IPS-18a (cell line): Measurements from ENCODE around the gene SLC4A11.

Experiments
- H3K27ac ChIP-seq: one replicate; pipeline ENCODE4 v1.5.1; 2013; ENCODE audit warnings: low read length
- H3K27me3 ChIP-seq: one replicate; pipeline ENCODE4 v1.6.1; 2013; ENCODE audit warnings: mild to moderate bottlenecking, low read length; ENCODE audit not compliant: control insufficient read depth, insufficient read depth
- H3K36me3 ChIP-seq: one replicate; pipeline ENCODE4 v1.6.1; 2013; ENCODE audit warnings: low read depth, low read length; ENCODE audit not compliant: control insufficient read depth
- H3K4me1 ChIP-seq: one replicate; pipeline ENCODE4 v1.6.1; 2013; ENCODE audit warnings: low read depth, low read length; ENCODE audit not compliant: control insufficient read depth
- H3K4me3 ChIP-seq: one replicate; pipeline ENCODE4 v1.5.1; 2013; ENCODE audit warnings: low read length
- H3K9ac ChIP-seq: one replicate; pipeline ENCODE4 v1.6.1; 2013; ENCODE audit warnings: mild to moderate bottlenecking, low read length, moderate library complexity
- H3K9me3 ChIP-seq: one replicate; pipeline ENCODE4 v1.6.1; 2013; ENCODE audit warnings: low read depth, low read length; ENCODE audit not compliant: control insufficient read depth

The SLC4A11 gene

GRCh38 chr20:3233131-3233990 is 5.6 kb downstream of the SLC4A11 start:
- Histone ChIP-seq H3K27me3 (peaks cover 24% of the 10 kb centered on the region), H3K9ac (no peak overlapping the region), H3K4me1 (no peaks in the 10 kb centered on the region), H3K36me3 (no peaks in the 10 kb centered on the region), H3K9me3 (no peaks in the 10 kb centered on the region), H3K4me3 (no peak overlapping the region), H3K27ac (no peak overlapping the region)

GRCh38 chr20:3231889-3232588 is 7.0 kb downstream of the SLC4A11 start:
- no peak overlapping the region for H3K4me3 ChIP-seq
- no peak overlapping the region for H3K27ac ChIP-seq
- no peak overlapping the region for H3K9ac ChIP-seq
- no peaks in the 10 kb centered on the region for H3K4me1 ChIP-seq
- H3K36me3 ChIP-seq = no peaks in the 10 kb centered on the region
- H3K9me3 ChIP-seq = no peaks in the 10 kb centered on the region
- H3K27me3 ChIP-seq = peaks cover 11% of the 10 kb centered on the region

GRCh38 chr20:3231116-3231515 is 7.9 kb downstream of the SLC4A11 start:
- H3K9me3 ChIP-seq = no peaks in the 10 kb centered on the region
- H3K36me3 ChIP-seq = peaks cover under 1% of the 10 kb centered on the region
- H3K9ac ChIP-seq = no peak overlapping the region
- no peak overlapping the region for H3K4me3 ChIP-seq
- peaks cover 2% of the 10 kb centered on the region for H3K27me3 ChIP-seq
- H3K4me1 ChIP-seq = no peaks in the 10 kb centered on the region
- no peak overlapping the region for H3K27ac ChIP-seq

- peaks cover 3% of the 10 kb centered on the region for H3K36me3 ChIP-seq
- no peak overlapping the region for H3K4me3 ChIP-seq
- no peaks in the 10 kb centered on the region for H3K27me3 ChIP-seq
- H3K9ac ChIP-seq = no peak overlapping the region
- H3K27ac ChIP-seq = no peak overlapping the region
- H3K4me1 ChIP-seq = no peaks in the 10 kb centered on the region
- no peaks in the 10 kb centered on the region for H3K9me3 ChIP-seq
These were observed 9.2 kb downstream of the SLC4A11 start for GRCh38 chr20:3229798-3230197.

GRCh38 chr20:3229158-3229557 is 9.8 kb downstream of the SLC4A11 start:
- Histone ChIP-seq H3K27ac (no peak overlapping the region), H3K27me3 (no peaks in the 10 kb centered on the region), H3K9me3 (no peaks in the 10 kb centered on the region), H3K36me3 (peaks cover 3% of the 10 kb centered on the region), H3K4me3 (no peak overlapping the region), H3K9ac (no peak overlapping the region), H3K4me1 (no peaks in the 10 kb centered on the region)

GRCh38 chr20:3228750-3229032 is 10.3 kb downstream of the SLC4A11 start:
- Histone ChIP-seq H3K36me3 (peaks cover 3% of the 10 kb centered on the region), H3K9ac (no peak overlapping the region), H3K4me3 (no peak overlapping the region), H3K4me1 (no peaks in the 10 kb centered on the region), H3K27me3 (no peaks in the 10 kb centered on the region), H3K9me3 (no peaks in the 10 kb centered on the region), H3K27ac (no peak overlapping the region)

- Histone ChIP-seq H3K27ac (no peak overlapping the region), H3K4me3 (no peak overlapping the region), H3K9ac (no peak overlapping the region), H3K9me3 (no peaks in the 10 kb centered on the region), H3K36me3 (peaks cover 3% of the 10 kb centered on the region), H3K27me3 (no peaks in the 10 kb centered on the region), H3K4me1 (no peaks in the 10 kb centered on the region)
These were observed 10.8 kb downstream of the SLC4A11 start for GRCh38 chr20:3227936-3228749.

- Histone ChIP-seq H3K36me3 (peaks cover 5% of the 10 kb centered on the region), H3K9ac (no peak overlapping the region), H3K27me3 (no peaks in the 10 kb centered on the region)
These were observed 11.5 kb downstream of the SLC4A11 start for GRCh38 chr20:3227506-3227905.

GRCh38 chr20:3226864-3227263 is 12.1 kb downstream of the SLC4A11 start:
- Histone ChIP-seq H3K9ac (no peak overlapping the region), H3K36me3 (peaks cover 7% of the 10 kb centered on the region), H3K27ac (no peak overlapping the region), H3K4me1 (no peaks in the 10 kb centered on the region), H3K9me3 (no peaks in the 10 kb centered on the region), H3K4me3 (no peak overlapping the region), H3K27me3 (no peaks in the 10 kb centered on the region)

More at GRCh38 chr20:3227506-3227905, 11.5 kb downstream of the SLC4A11 start:
- H3K4me1 ChIP-seq = no peaks in the 10 kb centered on the region
- no peak overlapping the region for H3K27ac ChIP-seq
- H3K4me3 ChIP-seq = no peak overlapping the region
- H3K9me3 ChIP-seq = no peaks in the 10 kb centered on the region

GRCh38 chr20:3226093-3226492 is 12.9 kb downstream of the SLC4A11 start:
- Histone ChIP-seq H3K27ac (no peak overlapping the region), H3K4me3 (no peak overlapping the region), H3K9me3 (no peaks in the 10 kb centered on the region), H3K9ac (no peak overlapping the region), H3K36me3 (peaks cover 7% of the 10 kb centered on the region), H3K4me1 (no peaks in the 10 kb centered on the region), H3K27me3 (no peaks in the 10 kb centered on the region)

GRCh38 chr20:3224681-3225421 is 14.1 kb downstream of the SLC4A11 start:
- H3K36me3 ChIP-seq = peaks cover 12% of the 10 kb centered on the region
- no peak overlapping the region for H3K9ac ChIP-seq
- no peaks in the 10 kb centered on the region for H3K9me3 ChIP-seq
- H3K4me1 ChIP-seq = no peaks in the 10 kb centered on the region
- no peaks in the 10 kb centered on the region for H3K27me3 ChIP-seq
- H3K27ac ChIP-seq = no peak overlapping the region
- H3K4me3 ChIP-seq = no peak overlapping the region
